GM19463 (cell line): ENCODE results near the gene CERT1.

Experiments
- ATAC-seq: cut with Tn5 transposase; IDR thresholded peaks from one replicate; pipeline ENCODE4 v1.9.1; 2021; ENCODE audit warnings: mild to moderate bottlenecking, moderate library complexity; ENCODE audit not compliant: unreplicated experiment

CERT1 gene

DNA sequence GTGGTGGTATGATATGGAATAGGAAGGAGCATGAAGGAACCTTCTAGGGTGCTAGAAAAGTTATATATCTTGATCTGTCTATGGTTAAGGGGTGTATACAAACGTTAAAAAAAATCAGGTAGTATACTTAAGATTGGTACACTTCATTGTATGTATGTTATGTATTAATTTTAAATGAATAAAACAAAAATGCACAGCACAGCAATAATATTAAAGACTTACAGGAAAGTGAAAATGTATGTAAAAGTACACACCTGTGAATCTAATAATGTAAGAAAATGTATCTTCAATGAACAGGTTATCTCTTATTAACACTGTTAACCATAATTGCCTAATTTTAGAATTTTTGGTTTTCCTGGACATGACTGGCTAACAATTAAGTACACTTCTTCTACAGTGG lies 97.2 kb downstream of the CERT1 start:
- no peak for ATAC-seq

- no peak for ATAC-seq
Measured at GRCh38 chr5:75412111-75412990, 99.1 kb downstream of the CERT1 start.

DNA sequence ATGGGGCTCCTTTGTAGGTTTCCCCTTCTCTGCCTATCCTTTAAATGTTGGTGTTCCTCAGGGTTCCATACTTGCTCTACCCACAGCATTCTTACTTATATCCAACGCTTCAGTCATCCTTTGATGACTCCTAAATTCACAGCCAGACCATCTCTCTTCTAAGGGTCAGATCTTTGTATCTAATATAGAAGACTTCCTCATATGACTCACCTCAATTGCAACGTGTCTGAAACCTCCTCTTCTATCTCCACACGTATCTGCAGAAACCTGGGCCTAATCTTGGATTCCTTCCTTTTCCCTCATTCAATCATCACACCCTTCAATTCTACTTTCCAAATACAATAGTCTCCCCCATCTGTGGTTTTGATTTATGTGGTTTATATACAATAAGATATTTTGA lies 106.1 kb downstream of the CERT1 start:
- ATAC-seq: no peak

- ATAC-seq: no peak
Measured at GRCh38 chr5:75395277-75395676, 116.2 kb downstream of the CERT1 start.

GRCh38 chr5:75389430-75389829 lies 122.0 kb downstream of the CERT1 start:
- peak; percentile 76 for ATAC-seq

DNA sequence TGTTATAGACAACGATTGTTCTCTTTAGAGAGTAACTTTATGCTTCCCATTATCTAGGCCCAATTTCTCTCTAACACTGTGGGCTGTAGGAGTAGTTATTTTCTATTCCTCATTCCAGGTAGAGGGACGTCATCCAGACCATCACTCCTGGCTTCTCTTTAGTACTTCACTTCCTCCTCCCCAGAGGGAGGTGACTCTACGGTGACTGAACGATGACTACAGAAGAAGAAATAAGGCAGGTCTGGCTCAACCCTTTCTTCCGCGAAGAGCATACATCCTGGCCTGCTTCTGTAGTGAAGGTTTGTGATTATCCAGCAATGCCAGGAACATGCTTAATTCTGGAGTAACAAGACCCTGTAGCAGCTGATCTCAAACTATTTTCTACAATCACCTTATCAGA lies 123.6 kb downstream of the CERT1 start:
- no peak for ATAC-seq

DNA sequence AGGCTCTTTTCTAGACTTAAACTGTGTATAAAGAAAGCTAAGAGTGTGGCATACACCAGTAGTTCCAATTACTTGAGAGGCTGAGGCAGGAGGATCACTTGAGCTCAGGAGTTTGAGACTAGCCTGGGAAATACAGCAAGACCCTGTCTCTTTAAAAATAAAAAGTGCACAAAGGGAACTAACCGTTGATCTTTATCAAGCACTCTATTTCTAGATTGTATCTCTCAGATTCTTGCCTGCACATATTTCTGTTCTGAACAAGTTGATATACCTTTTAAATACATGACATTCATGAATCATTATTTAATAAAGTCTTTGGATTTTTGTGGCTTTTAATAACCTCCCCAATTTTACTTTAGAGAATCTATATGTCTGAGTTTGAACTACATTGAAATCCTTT lies 127.2 kb downstream of the CERT1 start:
- ATAC-seq: no peak

DNA sequence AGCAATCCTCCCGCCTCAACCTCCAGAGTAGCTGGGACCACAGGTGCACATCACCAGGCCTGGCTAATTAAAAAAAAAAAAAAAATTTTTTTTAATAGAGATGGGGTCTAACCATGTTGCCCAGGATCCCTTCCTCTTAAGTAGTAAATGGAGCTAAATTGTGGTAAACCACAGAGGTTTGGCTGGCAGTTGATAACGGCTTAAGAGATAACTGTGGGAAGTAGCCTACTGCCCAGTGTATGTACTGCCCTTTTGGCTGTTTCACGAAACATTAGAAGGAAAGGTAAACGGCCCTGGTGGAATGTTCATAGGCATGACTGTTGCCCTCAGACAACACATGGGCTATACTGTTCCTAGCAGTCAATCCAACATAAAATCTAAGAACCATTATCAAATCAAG lies 130.0 kb downstream of the CERT1 start:
- no peak for ATAC-seq

DNA sequence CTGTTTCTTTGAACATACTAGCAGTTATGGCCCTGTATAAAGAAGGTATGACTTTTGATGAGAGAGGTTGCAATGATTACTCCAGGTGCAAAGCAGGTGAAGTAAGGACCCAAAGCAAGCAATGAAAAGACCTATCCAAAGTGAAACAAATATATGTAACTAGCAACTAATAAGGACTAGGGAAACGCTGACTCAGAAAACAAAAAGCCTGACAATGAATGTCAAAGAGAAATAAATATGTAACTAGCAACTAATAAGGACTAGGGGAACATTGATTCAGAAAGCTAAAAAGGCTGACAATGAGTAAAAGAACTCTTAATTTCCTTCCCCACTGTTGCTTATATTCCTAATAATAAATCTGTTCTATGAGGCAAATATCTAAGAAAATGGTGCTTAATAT lies 131.3 kb downstream of the CERT1 start:
- peak; percentile 44 for ATAC-seq

- no peak for ATAC-seq
Measured at GRCh38 chr5:75375414-75375813, 136.0 kb downstream of the CERT1 start.

DNA sequence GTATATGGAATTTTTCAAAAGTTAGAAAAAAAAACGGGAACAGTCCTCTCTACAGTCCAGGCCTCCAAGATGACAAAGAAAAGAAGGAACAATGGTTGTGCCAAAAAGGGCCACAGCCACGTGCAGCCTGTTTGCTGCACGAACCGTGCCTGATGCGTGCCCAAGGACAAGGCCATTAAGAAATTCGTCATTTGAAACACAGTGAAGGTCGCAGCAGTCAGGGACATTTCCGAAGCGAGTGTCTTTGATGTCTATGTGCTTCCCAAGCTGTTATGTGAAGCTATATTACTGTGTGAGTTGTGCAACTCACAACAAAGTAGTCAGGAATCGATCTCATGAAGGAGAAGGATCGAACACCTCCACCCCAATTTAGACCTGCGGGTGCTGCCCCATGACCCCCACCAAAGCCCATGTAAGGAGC lies 137.0 kb downstream of the CERT1 start:
- ATAC-seq: no peak

DNA sequence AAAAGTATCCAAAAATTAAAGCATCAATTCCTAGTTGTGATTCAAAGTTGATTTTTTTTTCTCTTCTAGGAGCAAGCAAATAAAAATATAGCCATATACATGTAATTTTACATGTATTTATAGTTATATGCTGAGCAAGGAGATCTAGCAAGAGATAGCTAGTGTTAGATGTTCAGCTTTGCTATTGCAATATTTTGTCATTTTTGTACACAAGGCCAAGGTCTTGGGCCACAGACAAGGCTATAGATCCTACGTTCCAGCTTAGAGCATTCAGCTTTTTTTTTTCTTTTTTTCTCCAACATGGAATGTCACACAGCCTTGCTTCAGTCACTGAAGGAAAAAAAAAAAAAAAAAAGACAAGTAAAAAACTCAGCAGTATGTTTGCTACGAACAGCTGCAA lies 137.6 kb downstream of the CERT1 start:
- no peak for ATAC-seq

GRCh38 chr5:75368391-75368790 lies 143.0 kb downstream of the CERT1 start:
- ATAC-seq: no peak

GRCh38 chr5:75367401-75367800 lies 144.0 kb downstream of the CERT1 start:
- no peak for ATAC-seq

DNA sequence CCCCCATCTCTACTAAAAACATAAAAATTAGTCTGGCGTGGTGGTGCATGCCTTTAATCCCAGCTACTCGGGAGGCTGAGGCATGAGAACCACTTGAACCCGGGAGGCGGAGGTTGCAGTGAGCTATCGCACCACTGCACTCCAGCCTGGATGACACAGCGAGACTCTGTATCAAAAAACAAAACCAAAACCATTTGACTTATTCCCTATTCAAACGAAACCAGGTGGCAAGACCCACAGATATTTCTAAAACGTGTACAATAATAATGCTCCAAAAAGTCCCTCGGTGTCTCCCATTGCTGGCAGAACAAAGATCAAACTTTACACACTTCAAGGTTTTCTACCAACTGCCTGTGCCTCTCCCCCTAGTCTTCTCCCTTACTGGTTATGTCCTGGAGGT lies 144.6 kb downstream of the CERT1 start:
- peak; percentile 81 for ATAC-seq

DNA sequence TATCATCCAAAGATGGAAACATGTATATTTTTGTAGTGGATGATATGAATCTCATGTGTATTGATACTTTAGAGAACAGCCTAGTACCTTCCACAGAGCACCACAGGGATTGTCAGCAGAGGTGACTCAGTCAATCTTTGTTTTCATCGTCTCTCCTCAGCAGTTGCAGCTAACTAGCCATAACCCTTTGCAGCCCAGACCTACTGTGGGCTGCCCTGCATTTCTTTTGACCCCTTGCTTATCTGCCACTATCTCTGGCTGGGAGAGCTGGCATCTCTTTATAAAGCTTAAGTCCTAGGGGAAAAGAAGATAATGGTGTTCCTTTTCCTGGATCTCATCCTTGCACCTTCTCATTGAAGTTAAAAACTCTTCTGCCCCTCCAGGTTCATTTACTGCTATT lies 145.7 kb downstream of the CERT1 start:
- ATAC-seq: no peak

- no peak for ATAC-seq
Measured at GRCh38 chr5:75364571-75365280, 146.7 kb downstream of the CERT1 start.

- ATAC-seq: no peak
Measured at GRCh38 chr5:75363726-75364495, 147.5 kb downstream of the CERT1 start.

DNA sequence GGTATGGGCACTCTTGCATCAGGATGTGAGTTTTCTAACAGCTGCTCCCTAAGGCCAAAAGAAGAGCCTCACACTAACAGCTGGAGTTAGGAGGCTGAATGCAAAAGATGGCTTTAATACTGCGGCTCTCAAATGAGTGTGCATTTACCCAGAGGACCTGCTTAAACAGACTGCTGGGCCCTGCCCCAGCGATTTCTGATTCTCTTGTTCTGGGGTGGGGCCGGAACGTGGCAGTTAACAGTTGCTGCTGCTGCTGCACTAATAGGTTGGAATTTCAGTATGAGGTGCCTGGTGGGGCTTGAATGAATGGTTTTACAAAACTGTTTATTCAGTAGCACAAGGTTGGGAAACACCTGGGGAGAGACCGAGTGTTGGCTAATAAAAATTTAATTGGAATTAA lies 148.3 kb downstream of the CERT1 start:
- no peak for ATAC-seq

DNA sequence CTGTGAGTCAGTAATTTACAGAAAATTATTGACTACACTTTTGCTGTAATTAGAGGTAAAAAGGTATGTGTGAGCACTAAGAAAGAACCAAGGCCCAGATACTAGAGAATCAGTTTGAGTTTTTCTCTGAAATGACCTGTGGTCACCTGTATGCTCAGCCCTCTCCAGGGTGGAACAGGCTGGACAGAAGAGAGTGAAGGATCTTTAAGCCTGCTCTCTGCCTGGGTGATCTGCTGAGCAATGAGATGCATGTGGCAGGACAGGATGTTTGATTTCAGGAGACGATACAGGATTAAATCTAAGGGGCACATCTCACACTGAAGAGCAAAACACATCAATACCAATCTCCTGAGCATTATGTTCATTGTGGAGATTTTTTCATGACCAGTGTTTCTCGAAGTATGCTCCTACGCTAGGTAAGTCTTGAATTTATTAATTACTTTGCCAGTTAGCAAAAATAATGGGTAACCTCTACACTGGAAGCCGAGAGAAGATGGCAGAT lies 148.9 kb downstream of the CERT1 start:
- no peak for ATAC-seq

DNA sequence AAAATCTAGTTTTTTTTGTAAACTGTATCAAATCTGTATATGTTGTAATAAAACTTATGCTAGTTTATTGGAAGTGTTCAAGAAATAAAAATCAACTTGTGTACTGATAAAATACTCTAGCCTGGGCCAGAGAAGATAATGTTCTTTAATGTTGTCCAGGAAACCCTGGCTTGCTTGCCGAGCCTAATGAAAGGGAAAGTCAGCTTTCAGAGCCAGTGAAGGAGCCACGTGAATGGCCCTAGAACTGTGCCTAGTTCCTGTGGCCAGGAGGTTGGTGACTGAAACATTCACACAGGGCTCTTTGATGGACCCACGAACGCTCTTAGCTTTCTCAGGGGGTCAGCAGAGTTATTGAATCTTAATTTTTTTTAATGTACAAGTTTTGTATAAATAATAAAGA lies 150.1 kb downstream of the CERT1 start:
- no peak for ATAC-seq
